ENCODE results near the gene IFITM1.
"Not testable (repeated sequence)": the region's sequence is repeated elsewhere in the genome, so short reads cannot be mapped to it uniquely, and the experiment has no call there.

DNA sequence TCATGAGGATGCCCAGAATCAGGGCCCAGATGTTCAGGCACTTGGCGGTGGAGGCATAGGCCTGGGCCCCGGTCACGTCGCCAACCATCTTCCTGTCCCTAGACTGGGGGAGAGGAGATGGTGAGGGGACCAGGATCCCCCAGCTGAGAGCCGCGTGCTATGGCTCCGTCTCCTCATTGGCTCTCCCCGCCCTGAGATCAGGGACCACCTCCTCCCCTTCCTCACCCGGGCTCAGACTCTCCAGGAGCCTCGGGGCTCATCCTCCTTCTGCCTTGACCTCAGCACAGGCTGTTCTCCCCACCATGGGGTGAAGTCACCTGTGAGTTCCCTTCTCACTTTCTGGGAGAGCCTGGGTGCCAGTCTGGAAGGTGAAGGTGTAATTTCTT lies 6.0 kb downstream of the IFITM1 start:
- TF ChIP-seq POLR2A (IDR thresholded peaks at IDR 0.05) = not testable (repeated sequence)
- TF ChIP-seq, protein P1, sequence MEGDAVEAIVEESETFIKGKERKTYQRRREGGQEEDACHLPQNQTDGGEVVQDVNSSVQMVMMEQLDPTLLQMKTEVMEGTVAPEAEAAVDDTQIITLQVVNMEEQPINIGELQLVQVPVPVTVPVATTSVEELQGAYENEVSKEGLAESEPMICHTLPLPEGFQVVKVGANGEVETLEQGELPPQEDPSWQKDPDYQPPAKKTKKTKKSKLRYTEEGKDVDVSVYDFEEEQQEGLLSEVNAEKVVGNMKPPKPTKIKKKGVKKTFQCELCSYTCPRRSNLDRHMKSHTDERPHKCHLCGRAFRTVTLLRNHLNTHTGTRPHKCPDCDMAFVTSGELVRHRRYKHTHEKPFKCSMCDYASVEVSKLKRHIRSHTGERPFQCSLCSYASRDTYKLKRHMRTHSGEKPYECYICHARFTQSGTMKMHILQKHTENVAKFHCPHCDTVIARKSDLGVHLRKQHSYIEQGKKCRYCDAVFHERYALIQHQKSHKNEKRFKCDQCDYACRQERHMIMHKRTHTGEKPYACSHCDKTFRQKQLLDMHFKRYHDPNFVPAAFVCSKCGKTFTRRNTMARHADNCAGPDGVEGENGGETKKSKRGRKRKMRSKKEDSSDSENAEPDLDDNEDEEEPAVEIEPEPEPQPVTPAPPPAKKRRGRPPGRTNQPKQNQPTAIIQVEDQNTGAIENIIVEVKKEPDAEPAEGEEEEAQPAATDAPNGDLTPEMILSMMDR (IDR thresholded peaks at IDR 0.05) = not testable (repeated sequence)

Data from stomach (tissue), 4 donors.